Stomach (tissue), 4 donors: Measurements from ENCODE around the gene CHST14.

ENCODE experiments used
- POLR2AphosphoS5 ChIP-seq, 3 donors: sonication (generic); formaldehyde crosslinking; IDR thresholded peaks; one replicate each; pipeline ENCODE4 v1.6.1; 2016; ENCODE audit warnings: antibody characterized with exemption in 3 of 3
- TF ChIP-seq, protein P1 (sequence below), 7 experiments: fragments of 450-650 bp in 4 of 7; fragments of 200-600 bp in 3 of 7; sonication (generic) in 3 of 7; IDR thresholded peaks; one replicate each; pipeline ENCODE4 v1.5.1; 2016 to 2019; ENCODE audit warnings: antibody characterized with exemption in 7 of 7, control low read depth in 2 of 7, mild to moderate bottlenecking in 1 of 7

DNA sequence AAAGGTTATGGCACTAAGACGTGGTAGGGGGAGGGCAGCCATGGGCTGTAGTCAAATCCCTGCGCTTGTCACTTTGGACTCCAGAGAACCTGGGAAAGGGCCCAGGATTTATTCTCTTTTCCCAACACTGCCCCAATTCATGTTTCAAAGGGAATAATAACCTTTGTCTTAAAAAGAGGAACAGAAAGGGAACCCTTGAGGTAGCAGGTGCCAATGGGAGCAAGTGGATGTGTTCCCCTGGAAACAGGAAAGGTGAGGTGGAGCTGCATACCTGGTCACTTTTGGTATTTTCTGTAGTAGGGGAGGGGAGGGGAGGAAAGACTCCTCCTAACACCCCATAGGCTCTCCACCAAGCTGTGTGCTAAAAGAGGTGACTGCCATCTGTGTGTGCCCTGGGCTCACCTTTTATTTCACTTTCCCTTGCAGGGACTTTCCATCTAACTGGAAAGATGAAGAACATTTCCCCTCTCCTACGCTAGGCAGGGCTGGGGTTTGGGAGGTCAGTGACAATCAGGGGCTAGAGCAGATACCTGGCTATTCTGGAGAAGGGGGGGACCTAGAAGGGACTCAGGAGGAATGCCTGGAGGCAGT, 6.1 kb upstream of the CHST14 start:
- TF ChIP-seq, protein P1, sequence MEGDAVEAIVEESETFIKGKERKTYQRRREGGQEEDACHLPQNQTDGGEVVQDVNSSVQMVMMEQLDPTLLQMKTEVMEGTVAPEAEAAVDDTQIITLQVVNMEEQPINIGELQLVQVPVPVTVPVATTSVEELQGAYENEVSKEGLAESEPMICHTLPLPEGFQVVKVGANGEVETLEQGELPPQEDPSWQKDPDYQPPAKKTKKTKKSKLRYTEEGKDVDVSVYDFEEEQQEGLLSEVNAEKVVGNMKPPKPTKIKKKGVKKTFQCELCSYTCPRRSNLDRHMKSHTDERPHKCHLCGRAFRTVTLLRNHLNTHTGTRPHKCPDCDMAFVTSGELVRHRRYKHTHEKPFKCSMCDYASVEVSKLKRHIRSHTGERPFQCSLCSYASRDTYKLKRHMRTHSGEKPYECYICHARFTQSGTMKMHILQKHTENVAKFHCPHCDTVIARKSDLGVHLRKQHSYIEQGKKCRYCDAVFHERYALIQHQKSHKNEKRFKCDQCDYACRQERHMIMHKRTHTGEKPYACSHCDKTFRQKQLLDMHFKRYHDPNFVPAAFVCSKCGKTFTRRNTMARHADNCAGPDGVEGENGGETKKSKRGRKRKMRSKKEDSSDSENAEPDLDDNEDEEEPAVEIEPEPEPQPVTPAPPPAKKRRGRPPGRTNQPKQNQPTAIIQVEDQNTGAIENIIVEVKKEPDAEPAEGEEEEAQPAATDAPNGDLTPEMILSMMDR (IDR thresholded peaks at IDR 0.05), result no peak
- TF ChIP-seq POLR2AphosphoS5 (IDR thresholded peaks at IDR 0.05), result no peak
